OCI-M2 (cell line): Measurements from ENCODE around the gene HYAL4.
"Not testable (repeated sequence)": the region's sequence is repeated elsewhere in the genome, so short reads cannot be mapped to it uniquely, and the experiment has no call there.

Experiments used
- DNase-seq: peaks from one replicate; lab custom pipeline; 2025; ENCODE audit not compliant: unreplicated experiment; lab: John Stamatoyannopoulos, UW

Gene HYAL4

DNA sequence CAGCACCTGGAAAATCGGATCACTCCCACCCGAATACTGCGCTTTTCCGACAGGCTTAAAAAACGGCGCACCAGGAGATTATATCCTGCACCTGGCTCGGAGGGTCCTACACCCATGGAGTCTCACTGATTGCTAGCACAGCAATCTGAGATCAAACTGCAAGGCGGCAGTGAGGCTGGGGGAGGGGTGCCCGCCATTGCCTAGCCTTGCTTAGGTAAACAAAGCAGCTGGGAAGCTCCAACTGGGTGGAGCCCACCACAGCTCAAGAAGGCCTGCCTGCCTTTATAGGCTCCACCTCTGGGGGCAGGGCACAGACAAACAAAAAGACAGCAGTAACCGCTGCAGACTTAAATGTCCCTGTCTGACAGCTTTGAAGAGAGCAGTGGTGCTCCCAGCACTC is 49.8 kb downstream of the HYAL4 start:
- not testable (repeated sequence) for DNase-seq

DNA sequence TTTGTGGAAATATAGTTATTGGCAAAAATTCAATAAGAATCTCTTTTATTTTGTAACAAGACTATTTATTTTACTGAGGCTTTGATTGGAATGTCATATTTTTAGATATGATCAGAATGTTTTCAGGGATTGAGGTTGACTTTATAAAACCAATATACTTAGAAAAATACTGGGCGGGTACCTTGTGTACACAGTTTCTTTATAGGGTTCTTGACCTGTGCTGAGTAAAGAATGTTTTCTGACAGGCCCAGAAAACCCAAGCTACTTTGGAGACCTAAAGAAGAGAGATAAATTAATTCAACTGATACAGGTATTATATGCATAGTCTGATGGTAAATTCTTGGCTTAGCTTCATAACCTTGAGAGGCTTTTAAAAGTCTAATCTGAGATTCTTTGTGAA is 56.1 kb downstream of the HYAL4 start:
- no peak for DNase-seq

DNA sequence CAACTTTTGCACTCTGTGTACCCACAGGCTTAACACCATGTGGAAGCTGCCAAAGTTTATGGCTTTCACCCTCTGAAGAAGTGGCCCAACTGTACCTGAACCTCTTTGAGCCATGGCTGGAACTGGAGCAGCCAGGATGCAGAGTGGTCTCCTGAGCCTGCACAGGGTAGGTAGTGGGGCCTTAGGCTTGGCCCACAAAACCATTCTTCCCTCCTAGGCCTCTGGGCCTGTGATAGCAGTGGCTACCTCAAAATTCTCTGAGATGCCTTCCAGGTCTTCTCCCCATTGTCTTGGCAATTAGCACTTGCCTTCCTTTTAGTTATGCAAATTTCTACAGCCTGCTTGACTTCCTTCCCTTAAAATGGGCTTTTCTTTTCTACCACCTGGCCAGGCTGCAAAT is 60.7 kb downstream of the HYAL4 start:
- no peak for DNase-seq

DNA sequence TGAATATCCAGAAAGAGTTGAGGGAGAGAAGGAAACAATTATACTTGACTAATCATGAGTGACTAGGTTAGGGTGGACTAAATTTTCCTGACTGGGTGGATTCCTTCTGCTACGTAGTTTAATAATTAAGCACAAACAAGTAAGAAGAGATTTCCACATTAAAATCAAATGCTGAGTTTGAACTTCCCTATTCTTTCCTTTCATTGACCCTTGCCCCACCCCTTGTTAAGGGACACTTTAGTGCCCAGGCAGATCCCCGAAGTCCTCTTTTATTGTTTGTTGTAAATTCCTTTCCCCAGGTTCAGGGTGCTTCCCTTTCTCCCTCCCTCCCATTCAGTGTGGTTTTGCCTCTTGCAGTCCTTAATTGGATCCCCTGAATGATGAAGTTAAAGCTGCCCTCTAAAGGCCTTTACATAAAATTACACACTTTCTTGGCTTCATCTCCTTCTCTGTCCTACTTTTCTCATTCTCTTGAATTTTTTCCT is 71.3 kb downstream of the HYAL4 start:
- no peak for DNase-seq

DNA sequence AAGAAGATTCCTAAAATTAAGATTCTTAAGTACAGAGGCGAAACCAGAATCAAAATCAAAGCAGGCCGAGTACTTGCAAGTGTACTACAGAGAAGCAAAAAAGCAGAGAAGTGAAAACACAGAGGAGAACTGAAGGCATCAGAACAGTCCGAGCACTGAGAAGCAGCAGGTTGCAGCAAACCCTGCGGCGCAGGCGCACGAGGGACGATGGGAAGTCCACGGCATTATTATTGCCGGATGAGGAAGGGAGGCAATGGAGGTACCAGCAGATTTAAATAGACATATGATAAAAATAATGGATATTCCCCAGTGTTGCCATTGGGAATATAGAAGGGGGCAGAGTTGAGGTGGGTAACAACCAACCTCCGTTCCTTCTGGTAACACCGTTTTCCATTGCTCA is 72.9 kb downstream of the HYAL4 start:
- DNase-seq, result no peak

DNA sequence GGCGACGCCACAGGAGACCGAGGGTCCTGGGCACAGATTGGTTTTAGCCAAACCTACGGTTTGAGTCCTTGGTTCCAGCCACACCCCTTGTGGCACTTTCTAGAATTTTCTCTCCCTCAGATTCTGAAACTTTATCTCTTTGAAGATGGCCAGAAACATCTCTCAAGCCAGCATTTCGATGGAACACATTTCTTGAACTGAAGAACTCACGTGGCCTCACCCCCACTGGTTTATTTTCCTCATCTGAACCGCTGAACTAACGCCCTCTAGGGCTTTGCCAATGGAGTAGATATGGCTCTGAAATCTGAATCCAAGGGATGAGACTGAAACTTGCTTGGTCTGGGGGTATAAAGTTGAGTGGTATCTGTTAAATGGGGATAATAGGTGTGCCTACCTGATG is 73.3 kb downstream of the HYAL4 start:
- no peak for DNase-seq

DNA sequence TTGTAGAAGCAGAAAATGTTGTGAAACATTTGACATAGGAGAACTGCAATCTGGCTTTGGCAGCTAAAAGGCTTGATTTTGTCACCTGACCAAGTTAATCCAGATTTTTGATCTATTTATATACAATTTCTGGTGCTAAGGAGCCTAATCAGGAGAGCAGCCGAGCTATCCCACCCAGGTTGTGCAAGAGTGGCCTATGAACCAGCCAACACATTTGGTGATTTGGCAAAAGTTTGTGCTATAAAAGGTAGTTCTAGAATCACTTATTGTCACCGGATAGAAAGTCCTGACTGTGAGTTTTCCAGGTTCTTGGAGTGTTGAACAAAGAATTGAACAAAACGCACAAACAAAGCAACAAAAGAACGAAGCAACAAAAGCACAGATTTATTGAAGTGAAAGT is 78.6 kb downstream of the HYAL4 start:
- no peak for DNase-seq

GRCh38 chr7:123924941-123925340 is 80.0 kb downstream of the HYAL4 start, which contains the start of gene SPAM1:
Gene SPAM1 (plus strand): TSS chr7:123925241. CDS start chr7:123953571, 28,330 bp downstream.
- no peak for DNase-seq
